GM19239 (cell line): Measurements from ENCODE around the gene CMTM4.
"Not testable (repeated sequence)": the region's sequence is repeated elsewhere in the genome, so short reads cannot be mapped to it uniquely, and the experiment has no call there.

Experiments used
- DNase-seq: peaks from one replicate; pipeline ENCODE4 v3.0.0; 2011; ENCODE audit warnings: low spot score; ENCODE audit not compliant: insufficient read length
- FAIRE-seq: peaks from 2 replicates; lab custom pipeline; 2011; peaks lifted over from hg19 to GRCh38; lab: Jason Lieb, UNC

Gene CMTM4

GRCh38 chr16:66677836-66678235 lies 18.7 kb downstream of the CMTM4 start:
- DNase-seq (no peak), FAIRE-seq (no peak)

- DNase-seq: no peak
- no peak for FAIRE-seq
Measured at GRCh38 chr16:66677179-66677578, 19.4 kb downstream of the CMTM4 start.

GRCh38 chr16:66676599-66676998 lies 19.9 kb downstream of the CMTM4 start:
- no peak for FAIRE-seq
- DNase-seq: no peak

- DNase-seq: no peak
- FAIRE-seq: no peak
Measured at GRCh38 chr16:66673691-66674090, 22.9 kb downstream of the CMTM4 start.

- DNase-seq (no peak), FAIRE-seq (no peak)
Measured at GRCh38 chr16:66670691-66671388, 25.7 kb downstream of the CMTM4 start.

- DNase-seq: no peak
- no peak for FAIRE-seq
Measured at GRCh38 chr16:66668777-66669444, 27.6 kb downstream of the CMTM4 start.

- DNase-seq (no peak), FAIRE-seq (no peak)
Measured at GRCh38 chr16:66667944-66668343, 28.6 kb downstream of the CMTM4 start.

- FAIRE-seq: no peak
Measured at GRCh38 chr16:66662445-66663194, 33.9 kb downstream of the CMTM4 start.

GRCh38 chr16:66661671-66662346 lies 34.7 kb downstream of the CMTM4 start:
- not testable (repeated sequence) for FAIRE-seq, DNase-seq

More at GRCh38 chr16:66662445-66663194, 33.9 kb downstream of the CMTM4 start:
- DNase-seq: no peak

GRCh38 chr16:66661210-66661560 lies 35.4 kb downstream of the CMTM4 start:
- no peak for DNase-seq
- no peak for FAIRE-seq

- FAIRE-seq (no peak), DNase-seq (no peak)
Measured at GRCh38 chr16:66660422-66661209, 35.9 kb downstream of the CMTM4 start.

- no peak for FAIRE-seq
- no peak for DNase-seq
Measured at GRCh38 chr16:66658860-66659190, 37.7 kb downstream of the CMTM4 start.

- DNase-seq (no peak), FAIRE-seq (no peak)
Measured at GRCh38 chr16:66658143-66658859, 38.2 kb downstream of the CMTM4 start.

- no peak for DNase-seq
Measured at GRCh38 chr16:66656547-66656946, 40.0 kb downstream of the CMTM4 start.

GRCh38 chr16:66653581-66654350 lies 42.8 kb downstream of the CMTM4 start:
- DNase-seq (no peak), FAIRE-seq (no peak)

More at GRCh38 chr16:66656547-66656946, 40.0 kb downstream of the CMTM4 start:
- FAIRE-seq: no peak

GRCh38 chr16:66652661-66653360 lies 43.7 kb downstream of the CMTM4 start:
- FAIRE-seq (no peak), DNase-seq (no peak)

- no peak for FAIRE-seq
- DNase-seq: no peak
Measured at GRCh38 chr16:66651965-66652364, 44.6 kb downstream of the CMTM4 start.

GRCh38 chr16:66651474-66651765 lies 45.1 kb downstream of the CMTM4 start:
- DNase-seq (no peak), FAIRE-seq (no peak)
